ENCODE results near the gene MKI67.
A peak's percentile ranks its signal among the peaks of the same experiment; 100 is the strongest.

The MKI67 gene

GRCh38 chr10:128081222-128081621 is 45.0 kb downstream of the MKI67 start:
- DNase-seq = no peak

- no peak for DNase-seq
Observed at GRCh38 chr10:128080641-128081040, 45.6 kb downstream of the MKI67 start.

GRCh38 chr10:128080231-128080630 is 46.0 kb downstream of the MKI67 start:
- no peak for DNase-seq

GRCh38 chr10:128078136-128078969 is 47.9 kb downstream of the MKI67 start:
- peak; percentile 24 for DNase-seq

- DNase-seq = no peak
Observed at GRCh38 chr10:128077155-128077875, 48.9 kb downstream of the MKI67 start.

GRCh38 chr10:128074589-128074988 is 51.6 kb downstream of the MKI67 start:
- no peak for DNase-seq

- no peak for DNase-seq
Observed at GRCh38 chr10:128073890-128074289, 52.3 kb downstream of the MKI67 start.

GRCh38 chr10:128072941-128073645 is 53.1 kb downstream of the MKI67 start:
- no peak for DNase-seq

GRCh38 chr10:128072046-128072445 is 54.2 kb downstream of the MKI67 start:
- no peak for DNase-seq

- DNase-seq = no peak
Observed at GRCh38 chr10:128071417-128071782, 54.8 kb downstream of the MKI67 start.

GRCh38 chr10:128070721-128071416 is 55.4 kb downstream of the MKI67 start:
- DNase-seq = no peak

GRCh38 chr10:128070161-128070560 is 56.1 kb downstream of the MKI67 start:
- DNase-seq = no peak

- DNase-seq = peak; percentile 70
Observed at GRCh38 chr10:128069351-128070051, 56.7 kb downstream of the MKI67 start.

- DNase-seq = no peak
Observed at GRCh38 chr10:128068398-128069285, 57.6 kb downstream of the MKI67 start.

- no peak for DNase-seq
Observed at GRCh38 chr10:128067691-128068397, 58.4 kb downstream of the MKI67 start.

- DNase-seq = no peak
Observed at GRCh38 chr10:128066870-128067382, 59.3 kb downstream of the MKI67 start.

GRCh38 chr10:128065881-128066534 is 60.2 kb downstream of the MKI67 start:
- DNase-seq = no peak

- DNase-seq = peak; percentile 37
Observed at GRCh38 chr10:128064970-128065580, 61.1 kb downstream of the MKI67 start.
